AG09309 (cell line): ENCODE results near the gene GOPC.

Experiments
- DNase-seq: peaks from one replicate; pipeline ENCODE4 v3.0.0-alpha.2; 2010; ENCODE audit warnings: low read depth
- H3K4me3 ChIP-seq: 2 replicates; pipeline ENCODE4 v1.5.1; 2011; ENCODE audit warnings: mild to moderate bottlenecking, low read depth, low read length, moderate library complexity; ENCODE audit not compliant: control insufficient read depth
- CTCF ChIP-seq: IDR thresholded peaks from 2 replicates; pipeline ENCODE4 v1.5.1; 2011; ENCODE audit warnings: mild to moderate bottlenecking, low read depth, low read length, inconsistent platforms; ENCODE audit not compliant: insufficient read depth, control insufficient read depth; ENCODE audit errors: missing control alignments

Gene GOPC

GRCh38 chr6:117512056-117512828 lies 90.1 kb downstream of the GOPC start:
- DNase-seq: no peak
- no peak for TF ChIP-seq CTCF
- no peak overlapping the region for H3K4me3 ChIP-seq
